CD8-positive, alpha-beta memory T cell (primary cell): Measurements from ENCODE around the gene STUM. TPM values are rescaled to one million over a fixed set of nuclear protein-coding genes. Genes with fewer than 3 reads are reported as not detected.
A peak's percentile ranks its signal among the peaks of the same experiment; 100 is the strongest.

Source experiments
- CTCF ChIA-PET: fragments of 350-600 bp; sonication (Branson Sonifier 250); formaldehyde crosslinking; loops from one replicate; lab custom pipeline; 2021; ENCODE audit warnings: antibody characterized with exemption; lab: Charles Lee
- POLR2A ChIA-PET: fragments of 350-600 bp; sonication (Branson Sonifier 250); formaldehyde crosslinking; loops from one replicate; lab custom pipeline; 2021; ENCODE audit warnings: antibody characterized with exemption; lab: Charles Lee
- DNase-seq, 5 donors: peaks; one replicate each; pipeline versions ENCODE4 v3.0.0 to v3.0.0-alpha.2; 2020 to 2022; ENCODE audit warnings: mixed read lengths in 1 of 5
- H3K27ac ChIP-seq: one replicate; pipeline ENCODE4 v1.7.0; 2013; ENCODE audit warnings: low read depth, mild to moderate bottlenecking, low read length, moderate library complexity
- H3K27me3 ChIP-seq: 2 replicates; pipeline ENCODE4 v1.7.0; 2013; ENCODE audit warnings: low read length, mild to moderate bottlenecking; ENCODE audit not compliant: insufficient read depth, poor library complexity, severe bottlenecking
- H3K36me3 ChIP-seq: 2 replicates; pipeline ENCODE4 v1.7.0; 2013; ENCODE audit warnings: mild to moderate bottlenecking, low read length, moderate library complexity; ENCODE audit not compliant: insufficient read depth
- H3K4me1 ChIP-seq: 2 replicates; pipeline ENCODE4 v1.7.0; 2013; ENCODE audit warnings: mild to moderate bottlenecking, low read length, moderate library complexity; ENCODE audit not compliant: insufficient read depth
- H3K4me3 ChIP-seq: 2 replicates; pipeline ENCODE4 v1.7.0; 2013; ENCODE audit warnings: mild to moderate bottlenecking, low read length
- H3K9me3 ChIP-seq: 2 replicates; pipeline ENCODE4 v1.7.0; 2013; ENCODE audit warnings: mild to moderate bottlenecking, low read length
- H3K27ac Mint-ChIP-seq, 8 donors: one replicate each; pipeline ENCODE4 v1.8.0; 2020 to 2021; ENCODE audit warnings: mixed read lengths in 8 of 8, mild to moderate bottlenecking in 6 of 8, inconsistent platforms in 3 of 8, moderate library complexity in 3 of 8
- H3K27me3 Mint-ChIP-seq, 2 donors: one replicate each; pipeline ENCODE4 v1.8.0; 2020 to 2021; ENCODE audit warnings: mixed read lengths in 2 of 2, mild to moderate bottlenecking in 1 of 2, moderate library complexity in 1 of 2
- H3K36me3 Mint-ChIP-seq, 3 donors: one replicate each; pipeline ENCODE4 v1.8.0; 2020 to 2021; ENCODE audit warnings: mixed read lengths in 3 of 3, inconsistent platforms in 1 of 3, mild to moderate bottlenecking in 1 of 3
- H3K4me1 Mint-ChIP-seq, 3 donors: one replicate each; pipeline ENCODE4 v1.8.0; 2020 to 2021; ENCODE audit warnings: mixed read lengths in 3 of 3, inconsistent platforms in 1 of 3, mild to moderate bottlenecking in 1 of 3
- H3K4me3 Mint-ChIP-seq, 7 donors: one replicate each; pipeline ENCODE4 v1.8.0; 2020 to 2021; ENCODE audit warnings: mixed read lengths in 7 of 7, mild to moderate bottlenecking in 6 of 7, moderate library complexity in 4 of 7, inconsistent platforms in 2 of 7
- H3K9me3 Mint-ChIP-seq, 5 donors: one replicate each; pipeline ENCODE4 v1.8.0; 2020 to 2022; ENCODE audit warnings: mixed read lengths in 5 of 5, mild to moderate bottlenecking in 3 of 5, moderate library complexity in 2 of 5, inconsistent platforms in 1 of 5
- polyA plus RNA-seq: library from polyadenylated mRNA; unstranded; fragments of 300-500 nt; fragmentation: Illumina TruSeq; gene quantifications from one replicate; pipeline ENCODE4 v1.2.3, GENCODE V29; 2021
- total RNA-seq, 2 experiments: library from RNA; stranded (reverse); gene quantifications; one replicate each; pipeline ENCODE4 v1.2.3, GENCODE V29; 2021

STUM gene
- total and polyA plus RNA-seq, 3 experiments from 2014 or later: 0.13 TPM; not detected in 2

DNA sequence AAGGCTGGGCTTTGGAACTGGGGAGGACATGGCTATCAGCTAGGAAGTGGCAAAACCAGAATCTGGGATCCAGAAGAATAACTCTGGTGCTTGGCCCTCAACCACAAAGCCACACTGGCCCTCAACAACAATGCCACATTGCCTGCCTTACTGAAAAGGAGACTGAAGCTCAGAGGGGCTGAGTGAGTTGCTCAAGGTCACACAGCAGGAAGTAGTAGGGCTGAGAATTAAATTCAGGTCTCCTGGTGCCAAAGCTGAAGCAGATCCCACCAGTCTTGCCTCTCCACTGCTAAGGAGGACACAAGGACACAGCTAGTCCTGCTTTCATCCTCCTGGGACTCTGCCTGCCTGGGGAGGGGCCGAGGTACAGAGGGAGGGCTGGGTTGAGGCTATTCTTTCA lies 29.4 kb upstream of the STUM start:
- Histone ChIP-seq H3K4me1 (no peaks in the 10 kb centered on the region), H3K27me3 (no peaks in the 10 kb centered on the region), H3K4me3 (no peak overlapping the region), H3K9me3 (no peaks in the 10 kb centered on the region), H3K27ac (no peak overlapping the region), H3K36me3 (no peaks in the 10 kb centered on the region)
- Mint-ChIP-seq H3K36me3 (no peaks in the 10 kb centered on the region), H3K27me3 (peaks cover 14 to 15% of the 10 kb centered on the region in 2 donors), H3K9me3 (no peaks in the 10 kb centered on the region), H3K27ac (no peak overlapping the region), H3K4me3 (no peak overlapping the region), H3K4me1 (no peaks in the 10 kb centered on the region)
- CTCF ChIA-PET: no interaction called here
- DNase-seq: no peak
- POLR2A ChIA-PET: interaction anchor here (0.7 kb wide), 1 partner anchor 26 kb away, joined by 3 read pairs; no protein-coding TSS in a partner anchor

GRCh38 chr1:226519716-226520598 lies 28.6 kb upstream of the STUM start:
- ChIA-PET POLR2A (no interaction called here), CTCF (interaction anchor here (1.1 kb wide), 1 partner anchor 13 kb away, joined by 3 read pairs; no protein-coding TSS in a partner anchor)
- Histone ChIP-seq H3K9me3 (no peaks in the 10 kb centered on the region), H3K36me3 (no peaks in the 10 kb centered on the region), H3K27ac (no peak overlapping the region), H3K4me3 (no peak overlapping the region), H3K27me3 (no peaks in the 10 kb centered on the region), H3K4me1 (no peaks in the 10 kb centered on the region)
- Mint-ChIP-seq H3K9me3 (peaks cover 0 to 4% (median 0%) of the 10 kb centered on the region in 5 donors), H3K4me3 (no peak overlapping the region), H3K4me1 (no peaks in the 10 kb centered on the region), H3K27me3 (peaks cover 17 to 20% of the 10 kb centered on the region in 2 donors), H3K27ac (no peak overlapping the region), H3K36me3 (no peaks in the 10 kb centered on the region)
- no peak for DNase-seq

DNA sequence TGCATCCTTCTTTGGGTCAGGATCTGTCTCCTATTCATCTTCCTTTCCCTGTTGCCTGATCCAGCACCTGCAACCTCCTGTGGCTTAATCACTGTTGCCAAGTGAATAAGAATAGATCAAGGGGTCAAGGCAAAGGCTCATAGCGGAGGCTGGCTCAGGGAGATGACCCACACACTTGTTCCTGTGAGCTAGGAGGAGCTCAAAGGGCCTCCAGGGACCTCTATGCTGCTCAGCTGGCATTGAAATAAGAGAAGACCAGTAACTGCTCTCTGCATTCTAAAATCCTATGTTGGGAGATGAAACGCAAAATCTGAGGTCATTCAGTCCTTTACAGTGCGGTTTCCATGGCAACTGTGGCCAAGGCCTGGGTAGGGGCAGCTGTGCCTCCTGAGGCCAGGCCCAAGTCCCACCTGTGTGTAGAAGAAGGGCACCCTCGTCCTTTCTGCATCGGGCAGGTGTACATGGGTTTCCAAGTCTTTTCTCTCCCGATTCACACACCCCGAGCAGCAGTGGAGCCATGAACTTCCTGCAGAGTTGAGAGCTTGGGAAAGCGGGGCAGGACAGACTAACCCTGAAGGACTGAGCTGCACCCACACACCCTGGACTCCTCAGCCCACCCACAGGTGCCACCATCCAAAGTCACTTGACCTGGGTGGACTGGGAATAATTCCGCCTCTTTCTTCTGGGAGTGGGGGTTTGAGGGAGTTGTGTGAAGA lies 27.8 kb upstream of the STUM start:
- Mint-ChIP-seq H3K4me3 (no peak overlapping the region), H3K9me3 (peaks cover 0 to 4% (median 0%) of the 10 kb centered on the region in 5 donors), H3K27me3 (peaks cover 14 to 20% of the 10 kb centered on the region in 2 donors), H3K4me1 (no peaks in the 10 kb centered on the region), H3K27ac (no peak overlapping the region), H3K36me3 (no peaks in the 10 kb centered on the region)
- ChIA-PET POLR2A (no interaction called here), CTCF (interaction anchor here (1.1 kb wide), 1 partner anchor 12 kb away, joined by 3 read pairs; no protein-coding TSS in a partner anchor)
- DNase-seq: no peak
- Histone ChIP-seq H3K4me1 (no peaks in the 10 kb centered on the region), H3K27me3 (no peaks in the 10 kb centered on the region), H3K9me3 (no peaks in the 10 kb centered on the region), H3K27ac (no peak overlapping the region), H3K4me3 (no peak overlapping the region), H3K36me3 (no peaks in the 10 kb centered on the region)

DNA sequence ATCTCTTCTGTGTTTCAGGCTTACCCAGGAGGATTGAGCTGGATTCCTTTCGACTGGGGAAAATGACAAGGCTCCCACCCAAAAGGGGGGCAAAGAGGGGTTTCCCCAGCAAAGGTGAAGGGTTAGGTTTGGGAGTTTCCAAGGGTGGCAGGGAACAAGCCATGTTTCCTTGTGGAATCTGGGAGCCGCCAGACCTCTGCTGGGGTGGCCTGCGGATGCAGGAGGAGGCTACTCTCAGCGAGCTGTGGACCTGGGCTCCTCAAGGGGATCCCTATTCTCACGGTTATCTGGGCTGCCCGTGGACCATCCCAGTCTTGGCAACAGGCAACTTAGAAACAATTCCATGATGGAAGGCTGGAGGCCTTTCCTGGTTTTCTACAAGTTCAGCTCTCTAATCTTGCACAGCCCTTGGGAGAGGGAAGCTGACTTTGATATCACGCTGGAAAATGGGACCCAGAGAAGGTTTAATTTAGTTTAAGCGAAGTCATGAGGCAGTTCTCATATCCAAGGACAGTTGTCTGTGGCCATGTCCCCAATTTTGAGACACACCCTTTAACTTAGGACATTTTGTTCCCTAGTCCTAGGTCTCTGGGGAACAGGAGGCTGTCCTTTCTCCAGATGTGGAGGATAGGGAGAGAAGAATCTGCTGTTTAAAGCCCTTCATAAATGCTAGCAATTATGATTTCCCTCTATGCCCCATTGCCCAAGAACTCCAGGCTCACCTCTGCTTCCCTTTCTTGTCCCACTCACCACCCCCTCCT lies 24.7 kb upstream of the STUM start:
- no peak for DNase-seq
- no peaks in the 10 kb centered on the region for H3K4me1 Mint-ChIP-seq
- CTCF ChIA-PET: interaction anchor here (0.7 kb wide), 1 partner anchor 87 kb away, joined by 3 read pairs; no protein-coding TSS in a partner anchor
- H3K36me3 ChIP-seq: no peaks in the 10 kb centered on the region
- no peak overlapping the region for H3K27ac Mint-ChIP-seq
- no peaks in the 10 kb centered on the region for H3K9me3 ChIP-seq
- no peaks in the 10 kb centered on the region for H3K4me1 ChIP-seq
- POLR2A ChIA-PET: no interaction called here
- peaks cover 0 to 4% (median 0%) of the 10 kb centered on the region in 5 donors for H3K9me3 Mint-ChIP-seq
- H3K27me3 Mint-ChIP-seq: peaks cover 14 to 24% of the 10 kb centered on the region in 2 donors
- H3K27me3 ChIP-seq: no peaks in the 10 kb centered on the region
- no peak overlapping the region for H3K4me3 Mint-ChIP-seq
- no peak overlapping the region for H3K27ac ChIP-seq
- no peak overlapping the region for H3K4me3 ChIP-seq
- no peaks in the 10 kb centered on the region for H3K36me3 Mint-ChIP-seq

- H3K27me3 ChIP-seq: no peaks in the 10 kb centered on the region
- H3K4me1 Mint-ChIP-seq: no peaks in the 10 kb centered on the region
- no peaks in the 10 kb centered on the region for H3K9me3 ChIP-seq
- no peak overlapping the region for H3K27ac Mint-ChIP-seq
- H3K27ac ChIP-seq: no peak overlapping the region
- H3K36me3 Mint-ChIP-seq: no peaks in the 10 kb centered on the region
- H3K4me1 ChIP-seq: no peaks in the 10 kb centered on the region
- CTCF ChIA-PET: interaction anchor here (0.7 kb wide), 1 partner anchor 88 kb away, joined by 3 read pairs; no protein-coding TSS in a partner anchor
- peaks cover 17 to 30% of the 10 kb centered on the region in 2 donors for H3K27me3 Mint-ChIP-seq
- no peak for DNase-seq
- H3K4me3 Mint-ChIP-seq: no peak overlapping the region
- H3K4me3 ChIP-seq: no peak overlapping the region
- POLR2A ChIA-PET: no interaction called here
- no peaks in the 10 kb centered on the region for H3K36me3 ChIP-seq
- peaks cover 0 to 4% (median 0%) of the 10 kb centered on the region in 5 donors for H3K9me3 Mint-ChIP-seq
These were observed 24.0 kb upstream of the STUM start for GRCh38 chr1:226524547-226524946.

GRCh38 chr1:226525750-226526149 lies 22.8 kb upstream of the STUM start:
- H3K4me3 ChIP-seq: no peak overlapping the region
- no peaks in the 10 kb centered on the region for H3K36me3 ChIP-seq
- H3K27ac ChIP-seq: no peak overlapping the region
- Mint-ChIP-seq H3K27ac (no peak overlapping the region), H3K4me1 (no peaks in the 10 kb centered on the region), H3K4me3 (no peak overlapping the region), H3K36me3 (no peaks in the 10 kb centered on the region), H3K9me3 (peaks cover 0 to 4% (median 0%) of the 10 kb centered on the region in 5 donors), H3K27me3 (peaks cover 19 to 30% of the 10 kb centered on the region in 2 donors)
- ChIA-PET CTCF (no interaction called here), POLR2A (no interaction called here)
- no peaks in the 10 kb centered on the region for H3K27me3 ChIP-seq
- H3K4me1 ChIP-seq: no peaks in the 10 kb centered on the region
- no peaks in the 10 kb centered on the region for H3K9me3 ChIP-seq
- DNase-seq: no peak

DNA sequence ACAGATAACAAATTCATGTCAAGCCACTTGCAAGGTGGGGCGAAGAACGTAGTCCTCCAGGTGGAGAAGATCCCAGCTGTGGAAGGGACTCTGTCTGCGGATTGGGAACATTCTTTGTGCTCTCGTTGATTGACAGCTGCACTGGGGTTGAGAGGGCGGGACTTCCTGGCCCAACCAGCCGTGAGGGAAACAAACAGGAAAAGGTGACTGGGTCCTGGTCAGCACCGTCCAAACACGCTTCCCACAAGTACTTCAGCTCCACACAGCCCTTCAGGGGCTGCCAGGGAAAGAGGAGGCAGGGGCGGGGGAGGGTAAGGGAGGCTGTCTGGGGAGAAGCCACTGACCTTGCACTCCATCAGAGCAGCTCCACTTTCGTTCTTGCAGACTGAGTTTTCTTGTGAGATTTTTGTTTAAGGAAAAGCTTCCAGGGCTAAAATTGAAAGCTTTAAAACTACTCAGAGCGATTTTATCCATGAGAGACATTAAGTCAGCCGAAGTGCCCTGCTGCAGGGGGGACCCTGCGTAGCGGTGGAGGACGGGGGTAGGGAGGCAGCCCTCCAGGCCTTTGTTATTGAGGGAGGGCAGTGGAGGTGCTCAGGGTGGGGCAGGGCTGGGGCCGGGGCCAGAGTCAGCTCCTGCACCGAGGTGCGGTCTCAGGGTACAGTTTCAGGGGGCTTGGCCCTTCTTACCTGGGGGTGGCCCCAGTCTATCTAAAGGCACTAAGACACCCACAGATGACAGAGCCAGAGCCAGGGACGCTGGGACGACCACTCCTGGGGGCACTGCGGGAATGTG lies 21.6 kb upstream of the STUM start:
- H3K27ac Mint-ChIP-seq: peak overlapping the region in 2 of 8 donors; percentile 11 to 20

More for the DNA sequence above, 21.6 kb upstream of the STUM start:
- H3K36me3 ChIP-seq: no peaks in the 10 kb centered on the region
- no peaks in the 10 kb centered on the region for H3K4me1 ChIP-seq
- DNase-seq: no peak
- H3K9me3 Mint-ChIP-seq: peaks cover 0 to 4% (median 0%) of the 10 kb centered on the region in 5 donors
- CTCF ChIA-PET: interaction anchor here (0.6 to 0.8 kb wide), 2 partner anchors 20 to 66 kb away, joined by 3 read pairs; no protein-coding TSS in a partner anchor
- POLR2A ChIA-PET: no interaction called here
- no peaks in the 10 kb centered on the region for H3K4me1 Mint-ChIP-seq
- no peaks in the 10 kb centered on the region for H3K36me3 Mint-ChIP-seq
- H3K27ac ChIP-seq: no peak overlapping the region
- H3K4me3 ChIP-seq: no peak overlapping the region
- peak overlapping the region in 1 of 7 donors; percentile 63 for H3K4me3 Mint-ChIP-seq
- H3K9me3 ChIP-seq: no peaks in the 10 kb centered on the region
- H3K27me3 Mint-ChIP-seq: peaks cover 19 to 37% of the 10 kb centered on the region in 2 donors
- no peaks in the 10 kb centered on the region for H3K27me3 ChIP-seq
